IMR-90 (cell line): ENCODE measurements around the gene CSNK2A1. TPM values are rescaled to one million over a fixed set of nuclear protein-coding genes. Genes with fewer than 3 reads are reported as not detected.
A peak's percentile ranks its signal among the peaks of the same experiment; 100 is the strongest.

Experiments
- ATAC-seq: fragments of 200-7000 bp; cut with Tn5 transposase; 2 replicates; pipeline ENCODE4 v1.9.1; 2020; ENCODE audit warnings: low read depth, mild to moderate bottlenecking, moderate library complexity
- BruUV-seq: library from RNA; stranded (reverse); fragments of 400-500 nt; replicated peaks from 2 replicates; lab custom pipeline; 2021; lab: Mats Ljungman, UMichigan
- CTCF ChIA-PET: fragments of 300-600 bp; formaldehyde crosslinking; extraction: SDS; loops from one replicate; lab custom pipeline; 2021; ENCODE audit warnings: antibody characterized with exemption; lab: Yijun Ruan, JAX
- POLR2A ChIA-PET: fragments of 300-600 bp; sonication (Branson Sonifier 250); formaldehyde crosslinking; loops from one replicate; lab custom pipeline; 2022; ENCODE audit warnings: antibody characterized with exemption; ENCODE audit not compliant: unreplicated experiment; lab: Charles Lee
- DNase-seq: peaks from one replicate; pipeline ENCODE4 v3.0.0; 2013
- H2AFZ ChIP-seq: replicated peaks from 2 replicates; pipeline ENCODE3; 2013; ENCODE audit warnings: low read length, mild to moderate bottlenecking; ENCODE audit not compliant: poor library complexity
- H2AK5ac ChIP-seq: 2 replicates; pipeline ENCODE4 v1.6.1; 2013; ENCODE audit warnings: low read depth, low read length, inconsistent platforms
- H2AK9ac ChIP-seq: replicated peaks from 2 replicates; pipeline ENCODE3; 2013; ENCODE audit warnings: mild to moderate bottlenecking, low read depth, low read length, moderate library complexity; ENCODE audit not compliant: poor library complexity
- H2BK120ac ChIP-seq: 2 replicates; pipeline ENCODE4 v1.6.1; 2013; ENCODE audit warnings: low read depth, low read length, inconsistent platforms
- H2BK15ac ChIP-seq: 3 replicates; pipeline ENCODE4 v1.6.1; 2013; ENCODE audit warnings: low read depth, low read length, inconsistent platforms
- H2BK20ac ChIP-seq: 2 replicates; pipeline ENCODE4 v1.6.1; 2013; ENCODE audit warnings: low read depth, mild to moderate bottlenecking, inconsistent platforms, low read length, moderate library complexity
- H2BK5ac ChIP-seq: 2 replicates; pipeline ENCODE4 v1.6.1; 2013; ENCODE audit warnings: mild to moderate bottlenecking, low read depth, low read length, inconsistent platforms; ENCODE audit not compliant: poor library complexity, severe bottlenecking
- H3K14ac ChIP-seq: replicated peaks from 2 replicates; pipeline ENCODE4 v1.6.1; 2013; ENCODE audit warnings: low read depth, low read length, inconsistent platforms
- H3K18ac ChIP-seq: 2 replicates; pipeline ENCODE4 v1.6.1; 2013; ENCODE audit warnings: low read depth, low read length, control low read depth
- H3K23ac ChIP-seq: 2 replicates; pipeline ENCODE4 v1.6.1; 2013; ENCODE audit warnings: low read depth, low read length, inconsistent platforms
- H3K27ac ChIP-seq: 2 replicates; pipeline ENCODE4 v1.5.1; 2013; ENCODE audit warnings: mild to moderate bottlenecking, control low read depth, low read length; ENCODE audit not compliant: insufficient read depth
- H3K27me3 ChIP-seq: 2 replicates; pipeline ENCODE4 v1.6.1; 2013; ENCODE audit warnings: low read length; ENCODE audit not compliant: control insufficient read depth, insufficient read depth
- H3K36me3 ChIP-seq: 2 replicates; pipeline ENCODE4 v1.6.1; 2013; ENCODE audit warnings: low read length, mixed read lengths; ENCODE audit not compliant: control insufficient read depth, insufficient read depth
- H3K4ac ChIP-seq: 2 replicates; pipeline ENCODE4 v1.6.1; 2013; ENCODE audit warnings: low read depth, low read length, inconsistent platforms
- H3K4me1 ChIP-seq: 2 replicates; pipeline ENCODE4 v1.6.1; 2013; ENCODE audit warnings: low read length, mixed read lengths; ENCODE audit not compliant: control insufficient read depth, insufficient read depth
- H3K4me2 ChIP-seq: 2 replicates; pipeline ENCODE4 v1.6.1; 2013; ENCODE audit warnings: low read depth, mild to moderate bottlenecking, control low read depth, low read length, moderate library complexity
- H3K4me3 ChIP-seq: 2 replicates; pipeline ENCODE4 v1.5.1; 2013; ENCODE audit warnings: low read depth, mild to moderate bottlenecking, control low read depth, low read length, moderate library complexity; ENCODE audit not compliant: insufficient read depth
- H3K56ac ChIP-seq: 2 replicates; pipeline ENCODE4 v1.6.1; 2013; ENCODE audit warnings: low read length, inconsistent platforms; ENCODE audit not compliant: insufficient read depth; ENCODE audit errors: extremely low read depth
- H3K79me1 ChIP-seq, 2 experiments: 2 replicates each; pipeline ENCODE4 v1.6.1; 2013; ENCODE audit warnings: low read length in 2 of 2, inconsistent platforms in 1 of 2, low read depth in 1 of 2
- H3K9ac ChIP-seq: 2 replicates; pipeline ENCODE4 v1.6.1; 2013; ENCODE audit warnings: low read depth, low read length, control low read depth
- H3K9me1 ChIP-seq: 2 replicates; pipeline ENCODE4 v1.6.1; 2013; ENCODE audit warnings: low read length, inconsistent platforms; ENCODE audit not compliant: insufficient read depth
- H3K9me3 ChIP-seq: 2 replicates; pipeline ENCODE4 v1.6.1; 2013; ENCODE audit warnings: low read length; ENCODE audit not compliant: control insufficient read depth, insufficient read depth
- H4K20me1 ChIP-seq: 2 replicates; pipeline ENCODE4 v1.6.1; 2013; ENCODE audit warnings: low read length, inconsistent platforms; ENCODE audit not compliant: insufficient read depth
- H4K5ac ChIP-seq: 2 replicates; pipeline ENCODE4 v1.6.1; 2013; ENCODE audit warnings: mild to moderate bottlenecking, low read depth, low read length, control low read depth
- H4K8ac ChIP-seq, 2 experiments: 2 replicates each; pipeline ENCODE4 v1.6.1; 2013; ENCODE audit warnings: low read depth in 2 of 2, low read length in 2 of 2, control low read depth in 1 of 2, inconsistent platforms in 1 of 2
- H4K91ac ChIP-seq: 2 replicates; pipeline ENCODE4 v1.6.1; 2013; ENCODE audit warnings: low read depth, low read length, inconsistent platforms; ENCODE audit not compliant: insufficient read depth
- CHD1 ChIP-seq: IDR thresholded peaks from 2 replicates; pipeline ENCODE4 v1.6.1; 2012; ENCODE audit warnings: low read depth, low read length, improper control_type of control experiment
- CTCF ChIP-seq: conservative IDR thresholded peaks from 2 replicates; pipeline ENCODE4 v1.5.1; 2012; ENCODE audit warnings: mild to moderate bottlenecking, low read depth, low read length, improper control_type of control experiment
- MAFK ChIP-seq: IDR thresholded peaks from 2 replicates; pipeline ENCODE4 v1.6.1; 2012; ENCODE audit warnings: low read depth, low read length, improper control_type of control experiment
- MAZ ChIP-seq: IDR thresholded peaks from 2 replicates; pipeline ENCODE4 v1.6.1; 2012; ENCODE audit warnings: low read depth, mild to moderate bottlenecking, low read length, improper control_type of control experiment, moderate library complexity, borderline replicate concordance
- MXI1 ChIP-seq: IDR thresholded peaks from 2 replicates; pipeline ENCODE4 v1.6.1; 2012; ENCODE audit warnings: low read depth, mild to moderate bottlenecking, low read length, moderate library complexity, borderline replicate concordance
- NFE2L2 ChIP-seq: fragments of 150-350 bp; IDR thresholded peaks from 2 replicates; pipeline ENCODE4 v1.6.1; 2016; ENCODE audit warnings: low read depth, mild to moderate bottlenecking, low read length
- POLR2A ChIP-seq: IDR thresholded peaks from 2 replicates; pipeline ENCODE4 v1.6.1; 2012; ENCODE audit warnings: mild to moderate bottlenecking, low read depth, low read length
- RAD21 ChIP-seq: IDR thresholded peaks from 2 replicates; pipeline ENCODE4 v1.6.1; 2012; ENCODE audit warnings: low read length, improper control_type of control experiment
- RCOR1 ChIP-seq: IDR thresholded peaks from 2 replicates; pipeline ENCODE4 v1.6.1; 2012; ENCODE audit warnings: mild to moderate bottlenecking, low read length, improper control_type of control experiment; ENCODE audit not compliant: insufficient replicate concordance
- RFX5 ChIP-seq: IDR thresholded peaks from 2 replicates; pipeline ENCODE4 v1.8.0; 2012; ENCODE audit warnings: low read depth, mild to moderate bottlenecking, low read length, moderate library complexity
- SMC3 ChIP-seq: fragments of 150-350 bp; IDR thresholded peaks from 2 replicates; pipeline ENCODE4 v1.6.1; 2016; ENCODE audit warnings: low read depth, mild to moderate bottlenecking, antibody characterized with exemption, low read length, moderate library complexity
- WGBS, 2 experiments: methylation state at CpG; one replicate each; pipeline versions ENCODE4 v1.1.5 to v1.1.7; 2013; ENCODE audit warnings: missing lambda C conversion rate in 2 of 2; ENCODE audit not compliant: insufficient read length in 1 of 2; ENCODE audit errors: extremely low coverage in 2 of 2; 5-methylcytosine and 5-hydroxymethylcytosine counted together
- dilution Hi-C: fragments of 300-500 bp; cut with HindIII; formaldehyde crosslinking; loops from one replicate; pipeline ENCODE4 v1.14.3; 2018; ENCODE audit warnings: low sequenced_read_pairs; ENCODE audit not compliant: unreplicated experiment
- in situ Hi-C: fragments of 300-500 bp; cut with MboI; formaldehyde crosslinking; loops from 3 replicates; pipeline ENCODE4 v1.14.3; 2019; ENCODE audit warnings: low sequenced_read_pairs, inconsistent platforms, mixed read lengths
- intact Hi-C: fragments of 100-400 bp; cut with micrococcal nuclease; formaldehyde crosslinking; loops from 2 replicates; pipeline ENCODE4 v1.10.0; 2022
- polyA plus RNA-seq, 3 experiments: library from polyadenylated mRNA; depleted of rRNA; stranded (reverse); fragments of >200 nt; gene quantifications; 2 replicates each; pipeline ENCODE4 v1.2.3, GENCODE V29; 2012; ENCODE audit warnings: low replicate concordance in 1 of 3
- total RNA-seq: library from RNA; depleted of rRNA; stranded (reverse); fragments of >200 nt; gene quantifications from 2 replicates; pipeline ENCODE4 v1.2.3, GENCODE V29; 2012
- TF ChIP-seq, protein P1 (sequence below): fragments of 150-350 bp; IDR thresholded peaks from 2 replicates; pipeline ENCODE4 v1.6.1; 2017; ENCODE audit warnings: mild to moderate bottlenecking, antibody characterized with exemption, low read length, low read depth

The CSNK2A1 gene
- total and polyA plus RNA-seq, 2 of the 4 experiments (the other 2 are of a cell fraction) = 86.3 to 151 TPM

- H3K14ac ChIP-seq = no peak overlapping the region
- BruUV-seq = no TSS peak
- WGBS, 2 experiments = 42% methylated on average over 2 of the region's 17 CpGs; no CpG with 5 or more reads in 1 of the 2 experiments
- H3K79me1 ChIP-seq = peaks cover 0 to 30% of the 10 kb centered on the region in 2 experiments; a peak in 2 of 4 replicates
- ATAC-seq = peak; percentile 74
- H4K91ac ChIP-seq = no peak overlapping the region
- H3K56ac ChIP-seq = no peak overlapping the region
- no peak overlapping the region for H2BK20ac ChIP-seq
- intact Hi-C loops = loop anchor here (1.0 kb wide), 2 partner anchors 77 to 308 kb away; no protein-coding TSS in a partner anchor
- no peak overlapping the region for H4K5ac ChIP-seq
- peak; percentile 68 for DNase-seq
- H3K27me3 ChIP-seq = no peaks in the 10 kb centered on the region
- H2BK120ac ChIP-seq = no peak overlapping the region
- no peak overlapping the region for H2BK15ac ChIP-seq
- H3K36me3 ChIP-seq = peaks cover 69% of the 10 kb centered on the region
- dilution Hi-C loops = no loop called here
- no peaks in the 10 kb centered on the region for H3K4me1 ChIP-seq
- H3K18ac ChIP-seq = no peak overlapping the region
- H2BK5ac ChIP-seq = no peak overlapping the region
- peak overlapping the region; percentile 52 for H2AFZ ChIP-seq
- peaks cover 26% of the 10 kb centered on the region for H4K20me1 ChIP-seq
- H3K27ac ChIP-seq = no peak overlapping the region
- H4K8ac ChIP-seq = no peak overlapping the region
- H2AK5ac ChIP-seq = no peak overlapping the region
- in situ Hi-C loops = loop anchor here (5.0 kb wide), 1 partner anchor 79 kb away; no protein-coding TSS in a partner anchor
- ChIA-PET POLR2A (interaction anchor here (0.6 kb wide), 1 partner anchor 53 kb away, joined by 5 read pairs; no protein-coding TSS in a partner anchor), CTCF (interaction anchor here (0.6 kb wide), 1 partner anchor 71 kb away, joined by 4 read pairs; no protein-coding TSS in a partner anchor)
- no peak overlapping the region for H3K4me2 ChIP-seq
- no peaks in the 10 kb centered on the region for H3K9me3 ChIP-seq
- TF ChIP-seq CTCF (peak; percentile 58), RFX5 (no peak), POLR2A (no peak), CHD1 (no peak), MAZ (no peak), NFE2L2 (no peak), RCOR1 (no peak), MXI1 (no peak), RAD21 (peak; percentile 56), MAFK (no peak), SMC3 (peak; percentile 65)
- TF ChIP-seq, protein P1, sequence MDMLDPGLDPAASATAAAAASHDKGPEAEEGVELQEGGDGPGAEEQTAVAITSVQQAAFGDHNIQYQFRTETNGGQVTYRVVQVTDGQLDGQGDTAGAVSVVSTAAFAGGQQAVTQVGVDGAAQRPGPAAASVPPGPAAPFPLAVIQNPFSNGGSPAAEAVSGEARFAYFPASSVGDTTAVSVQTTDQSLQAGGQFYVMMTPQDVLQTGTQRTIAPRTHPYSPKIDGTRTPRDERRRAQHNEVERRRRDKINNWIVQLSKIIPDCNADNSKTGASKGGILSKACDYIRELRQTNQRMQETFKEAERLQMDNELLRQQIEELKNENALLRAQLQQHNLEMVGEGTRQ = no peak
- peak overlapping the region; percentile 63 for H2AK9ac ChIP-seq
- no peak overlapping the region for H3K23ac ChIP-seq
- H3K4me3 ChIP-seq = no peak overlapping the region
- H3K4ac ChIP-seq = no peak overlapping the region
- H3K9me1 ChIP-seq = no peaks in the 10 kb centered on the region; the same call in 1 of the 2 replicates
- H3K9ac ChIP-seq = no peak overlapping the region
These were observed 112.3 kb downstream of the CSNK2A1 start for GRCh38 chr20:431012-431904.
